Heart left ventricle (tissue), 16 donors: Measurements from ENCODE around the gene DHX32. TPM values are rescaled to one million over a fixed set of nuclear protein-coding genes. Genes with fewer than 3 reads are reported as not detected.
A peak's percentile ranks its signal among the peaks of the same experiment; 100 is the strongest.
"Not testable (repeated sequence)": the region's sequence is repeated elsewhere in the genome, so short reads cannot be mapped to it uniquely, and the experiment has no call there.

ENCODE experiments used
- ATAC-seq, 4 donors: fragments of 200-7000 bp; cut with Tn5 transposase; one replicate each; pipeline ENCODE4 v1.9.1; 2020 to 2022; ENCODE audit warnings: moderate library complexity in 4 of 4, mild to moderate bottlenecking in 3 of 4, moderate number of reproducible peaks in 1 of 4
- DNase-seq, 5 donors: peaks; one replicate each; pipeline ENCODE4 v3.0.0-alpha.2; 2020
- H3K27ac ChIP-seq, 12 donors: fragments of 200-600 bp; sonication (generic) in 4 of 12; one replicate each; pipeline versions ENCODE4 v1.5.0 to v1.8.0; 2016 to 2022; ENCODE audit warnings: mild to moderate bottlenecking in 2 of 12
- H3K27me3 ChIP-seq, 9 donors: fragments of 200-600 bp; sonication (generic) in 2 of 9; one replicate each; pipeline versions ENCODE4 v1.5.1 to v1.8.0; 2016 to 2022; ENCODE audit warnings: mild to moderate bottlenecking in 3 of 9
- H3K36me3 ChIP-seq, 9 donors: fragments of 200-600 bp; sonication (generic) in 2 of 9; one replicate each; pipeline versions ENCODE4 v1.5.0 to v1.8.0; 2018 to 2022; ENCODE audit warnings: mild to moderate bottlenecking in 2 of 9
- H3K4me1 ChIP-seq, 12 donors: fragments of 200-600 bp; sonication (generic) in 4 of 12; one replicate each; pipeline versions ENCODE4 v1.5.0 to v1.8.0; 2016 to 2022; ENCODE audit warnings: mild to moderate bottlenecking in 3 of 12
- H3K4me3 ChIP-seq, 12 donors: fragments of 200-600 bp; sonication (generic) in 4 of 12; one replicate each; pipeline versions ENCODE4 v1.5.0 to v1.8.0; 2017 to 2022; ENCODE audit warnings: mild to moderate bottlenecking in 9 of 12, moderate library complexity in 4 of 12
- H3K9me3 ChIP-seq, 12 donors: fragments of 200-600 bp; sonication (generic) in 4 of 12; one replicate each; pipeline versions ENCODE4 v1.5.0 to v1.8.0; 2016 to 2022; ENCODE audit warnings: mild to moderate bottlenecking in 1 of 12
- CTCF ChIP-seq, 12 donors: fragments of 200-600 bp; sonication (generic) in 4 of 12; IDR thresholded peaks; one replicate each; pipeline versions ENCODE4 v1.5.0 to v1.8.0; 2018 to 2022; ENCODE audit warnings: antibody characterized with exemption in 12 of 12, mild to moderate bottlenecking in 5 of 12
- POLR2A ChIP-seq, 2 donors: fragments of 450-650 bp; IDR thresholded peaks; one replicate each; pipeline ENCODE4 v1.6.1; 2017; ENCODE audit warnings: antibody characterized with exemption in 2 of 2, mild to moderate bottlenecking in 2 of 2, moderate library complexity in 2 of 2
- WGBS, 4 donors: extraction: QIAGEN DNeasy Blood & Tissue Kit in 2 of 4; methylation state at CpG; one replicate each; pipeline versions ENCODE4 v1.1.5 to v1.1.7; 2013 to 2018; 5-methylcytosine and 5-hydroxymethylcytosine counted together
- intact Hi-C, 10 donors: fragments of 100-400 bp; cut with DNase I; formaldehyde crosslinking; loops; one replicate each; pipeline versions ENCODE4 v1.11.1 to v1.14.2; 2022
- polyA plus RNA-seq, 2 donors: library from polyadenylated mRNA; stranded (reverse); fragments of 200-250 nt; gene quantifications; one replicate each; pipeline ENCODE4 v1.2.3, GENCODE V29; 2013
- total RNA-seq, 9 donors: library from RNA; depleted of rRNA in 2 of 9; stranded (reverse); fragments of >200 nt in 2 of 9; fragmentation: NEBNext Ultra II Directional in 3 of 9; extraction: Animal tissue kit (Norgen Biotek cat#: 25700) in 3 of 9; gene quantifications; one replicate each; pipeline versions ENCODE4 v1.1.0 to v1.2.4, GENCODE V29; 2016 to 2023
- donor health status: ischemic (EF 13 %, LVEDD 7.1; RV severe dilation, severe dysfunction).
- donor health status: healthy with polysubstance abuse.
- donor health status: DM: no; HTN: yes; CAD: no.
- donor health status: DM: no; HTN: no; CAD: no.
- donor health status: ischemic (EF 25% LVEDD 6.9; RV normal size, moderate dysfunction).
- donor health status: ischemic (EF 25% LVEDD 5.7; RV mildly dilated, moderate dysfunction).
- donor health status: healthy.
- donor health status: DM: yes; HTN: yes; CAD: no.
- donor health status: ischemic (EF 35%, LVEDD 5.7; RV mildly dilated, moderate dysfunction).
- donor health status: nonischemic (EF 11% LVEDD 7.7; RV severe dilation, severe dysfunction).
- donor health status: DM: yes; HTN: yes; CAD: no.
- donor health status: PGD.
- donor health status: ischemic (EF 29% LVEDD 5.4; RV normal size, mild dysfunction).
- donor health status: nonischemic (EF 23%, LVEDD 6.1; RV moderate dilation, normal function).

Gene DHX32
- total and polyA plus RNA-seq, 11 donors = 24.6 to 60.7 (median 37.9) TPM

- H3K27me3 ChIP-seq, H3K9me3 ChIP-seq, intact Hi-C loops, H3K36me3 ChIP-seq: not testable (repeated sequence)
- peak within 1 kb of the TSS; percentile 63 to 98 (median 84) for H3K4me3 ChIP-seq
- peaks cover 0 to 42% (median 8%) of the 10 kb centered on the region in 12 donors for H3K4me1 ChIP-seq
- WGBS, 4 donors = 20 to 40% (median 27%) methylated on average over 81 to 106 of the region's 106 CpGs
- peak within 1 kb of the TSS; percentile 84 to 96 (median 90) for H3K27ac ChIP-seq
- DNase-seq (peak; percentile 93 to 95 (median 94)), ATAC-seq (peak; percentile 67 to 93 (median 90))
- TF ChIP-seq POLR2A (IDR thresholded peaks at IDR 0.05) (peak in 1 of 2 donors; percentile 55), CTCF (IDR thresholded peaks at IDR 0.05) (peak in 1 of 12 donors; percentile 14)
Measured at GRCh38 chr10:125896088-125896934, 15.2 kb upstream of the DHX32 start, which contains the start of gene FANK1. Gene FANK1 (plus strand): TSS chr10:125896564. CDS start chr10:125896643, 79 bp downstream.

GRCh38 chr10:125895130-125896087 lies 14.3 kb upstream of the DHX32 start:
- ATAC-seq (peak; percentile 72 to 85 (median 80)), DNase-seq (peak; percentile 62 to 84 (median 64))
- 22 to 29% (median 26%) methylated on average over 50 of the region's 50 CpGs for WGBS, 4 donors
- Histone ChIP-seq H3K4me3 (peak overlapping the region; percentile 63 to 98 (median 84)), H3K27ac (peak overlapping the region; percentile 84 to 96 (median 90)), H3K4me1 (peaks cover 0 to 46% (median 8%) of the 10 kb centered on the region in 12 donors)
- H3K27me3 ChIP-seq, intact Hi-C loops, H3K9me3 ChIP-seq, H3K36me3 ChIP-seq: not testable (repeated sequence)

- H3K9me3 ChIP-seq, H3K27me3 ChIP-seq, DNase-seq, ATAC-seq, H3K36me3 ChIP-seq, intact Hi-C loops: not testable (repeated sequence)
- peaks cover 0 to 53% (median 8%) of the 10 kb centered on the region in 12 donors for H3K4me1 ChIP-seq
- WGBS, 4 donors = 44 to 56% (median 52%) methylated on average over 3 of the region's 3 CpGs
- peak overlapping the region in 1 of 12 donors; percentile 68 for H3K4me3 ChIP-seq
- peak overlapping the region in 2 of 12 donors; percentile 11 to 93 for H3K27ac ChIP-seq
Measured at GRCh38 chr10:125894176-125894575, 13.1 kb upstream of the DHX32 start.

- H3K9me3 ChIP-seq, H3K36me3 ChIP-seq, DNase-seq, H3K27me3 ChIP-seq, H3K4me3 ChIP-seq, intact Hi-C loops, ATAC-seq, H3K27ac ChIP-seq: not testable (repeated sequence)
- WGBS, 4 donors = 52 to 67% (median 66%) methylated on average over 5 of the region's 5 CpGs
- peaks cover 0 to 53% (median 8%) of the 10 kb centered on the region in 12 donors for H3K4me1 ChIP-seq
Measured at GRCh38 chr10:125892402-125892801, 11.3 kb upstream of the DHX32 start.

- intact Hi-C loops, H3K9me3 ChIP-seq, DNase-seq, H3K36me3 ChIP-seq, H3K27me3 ChIP-seq, H3K4me3 ChIP-seq: not testable (repeated sequence)
- Histone ChIP-seq H3K4me1 (peaks cover 0 to 38% (median 8%) of the 10 kb centered on the region in 12 donors), H3K27ac (peak overlapping the region in 6 of 12 donors; percentile 4 to 44 (median 22))
- peak; percentile 41 to 62 (median 50) for ATAC-seq
- WGBS, 4 donors = 52 to 60% (median 59%) methylated on average over 4 of the region's 4 CpGs
Measured at GRCh38 chr10:125889441-125889840, 8.3 kb upstream of the DHX32 start.
